Muscle layer of colon (tissue), 2 donors: ENCODE data around the gene ABHD18.
A peak's percentile ranks its signal among the peaks of the same experiment; 100 is the strongest.
"Not testable (repeated sequence)": the region's sequence is repeated elsewhere in the genome, so short reads cannot be mapped to it uniquely, and the experiment has no call there.

Experiments
- H3K27ac ChIP-seq: one replicate; pipeline ENCODE4 v1.7.0; 2013; ENCODE audit warnings: low read depth, mild to moderate bottlenecking, low read length, moderate library complexity
- H3K27me3 ChIP-seq, 2 donors: one replicate each; pipeline ENCODE4 v1.7.0; 2013; ENCODE audit warnings: low read length in 2 of 2, mild to moderate bottlenecking in 2 of 2; ENCODE audit not compliant: insufficient read depth in 2 of 2, control insufficient read depth in 1 of 2
- H3K36me3 ChIP-seq: one replicate; pipeline ENCODE4 v1.7.0; 2013; ENCODE audit warnings: mild to moderate bottlenecking, low read length; ENCODE audit not compliant: insufficient read depth
- H3K4me1 ChIP-seq: one replicate; pipeline ENCODE4 v1.7.0; 2013; ENCODE audit warnings: mild to moderate bottlenecking, low read length; ENCODE audit not compliant: insufficient read depth
- H3K4me3 ChIP-seq, 2 donors: one replicate each; pipeline ENCODE4 v1.7.0; 2013; ENCODE audit warnings: low read length in 2 of 2, low read depth in 1 of 2, mild to moderate bottlenecking in 1 of 2, moderate library complexity in 1 of 2
- H3K9ac ChIP-seq: one replicate; pipeline ENCODE4 v1.7.0; 2013; ENCODE audit warnings: low read length
- H3K9me3 ChIP-seq: one replicate; pipeline ENCODE4 v1.7.0; 2013; ENCODE audit warnings: mild to moderate bottlenecking, low read length
- donor health status: abdominal sarcoma.
- donor health status: Adenocarcinoma of cecum.

The ABHD18 gene

DNA sequence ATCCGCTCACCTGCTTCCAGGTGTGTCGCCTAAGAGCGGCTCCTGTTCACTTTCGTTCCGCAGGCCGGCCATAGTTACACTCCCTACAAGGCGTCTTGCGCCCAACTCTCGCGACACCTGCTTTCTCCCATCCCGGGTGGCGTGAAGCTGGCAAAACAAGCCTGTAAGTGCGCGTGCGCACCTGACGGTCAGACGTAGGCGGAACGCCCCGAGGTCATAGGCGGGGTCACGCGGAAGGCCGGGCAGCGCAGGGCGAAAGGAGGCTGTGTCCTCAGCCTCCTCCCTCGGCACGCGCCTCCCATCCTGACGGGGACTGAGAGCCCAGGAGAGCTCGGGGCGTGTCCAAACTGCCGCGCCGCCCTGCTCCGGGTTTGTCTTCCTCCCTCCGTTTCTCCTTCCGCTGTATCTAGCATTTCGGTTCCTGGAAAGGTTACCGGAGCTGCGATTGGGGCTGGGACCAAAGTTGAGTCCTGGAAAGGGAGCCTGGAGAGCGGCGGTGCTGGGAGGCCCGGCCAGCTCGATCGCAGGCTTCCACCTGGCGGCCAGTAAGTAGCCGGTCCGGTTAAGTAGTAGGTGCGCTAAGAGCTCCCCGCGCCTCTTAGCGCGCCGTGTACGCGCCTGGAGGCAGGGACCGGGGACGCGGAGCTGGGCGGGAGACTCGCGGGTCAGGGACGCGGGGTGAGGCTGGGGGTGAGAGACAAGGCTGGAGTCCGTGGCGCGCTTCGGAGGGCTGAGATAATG lies at the start of gene ABHD18, which contains the start of gene MFSD8:
ABHD18 (plus strand) TSS at position 345 of the 741 bp plus-strand sequence. CDS start 17,550 bp downstream, outside the sequence.
MFSD8 (minus strand) TSS at position 112 of the 741 bp plus-strand sequence; CDS start at position 72, 40 bp downstream.
- Histone ChIP-seq H3K27ac (peak within 1 kb of the TSS; percentile 93), H3K27me3 (no peaks in the 10 kb centered on the region), H3K4me3 (peak within 1 kb of the TSS; percentile 95 to 98), H3K4me1 (peaks cover 5% of the 10 kb centered on the region), H3K9me3 (no peaks in the 10 kb centered on the region), H3K9ac (peak within 1 kb of the TSS; percentile 39), H3K36me3 (no peaks in the 10 kb centered on the region)

DNA sequence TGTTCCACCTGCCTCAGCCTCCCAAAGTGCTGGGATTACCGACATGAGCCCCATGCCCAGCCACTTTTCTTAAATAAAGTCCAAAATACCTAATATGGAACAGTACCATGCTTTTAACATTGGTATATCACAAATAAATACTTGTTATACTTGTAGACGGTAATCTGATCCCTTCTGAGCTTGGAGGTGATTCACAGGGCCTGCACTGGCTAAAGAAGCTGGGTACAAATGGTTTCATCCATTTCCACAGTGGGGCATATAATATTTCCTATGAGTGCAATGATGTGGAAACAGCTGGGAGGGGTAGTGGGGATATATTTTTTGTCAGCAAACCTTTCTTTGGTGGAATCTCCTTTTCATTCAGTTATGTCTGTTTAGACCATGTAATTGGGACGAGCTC lies 48.7 kb upstream of the ABHD18 start:
- Histone ChIP-seq H3K4me1 (no peaks in the 10 kb centered on the region), H3K36me3 (peaks cover 30% of the 10 kb centered on the region), H3K4me3 (no peak overlapping the region), H3K9ac (no peak overlapping the region), H3K27ac (no peak overlapping the region), H3K9me3 (no peaks in the 10 kb centered on the region), H3K27me3 (no peaks in the 10 kb centered on the region)

DNA sequence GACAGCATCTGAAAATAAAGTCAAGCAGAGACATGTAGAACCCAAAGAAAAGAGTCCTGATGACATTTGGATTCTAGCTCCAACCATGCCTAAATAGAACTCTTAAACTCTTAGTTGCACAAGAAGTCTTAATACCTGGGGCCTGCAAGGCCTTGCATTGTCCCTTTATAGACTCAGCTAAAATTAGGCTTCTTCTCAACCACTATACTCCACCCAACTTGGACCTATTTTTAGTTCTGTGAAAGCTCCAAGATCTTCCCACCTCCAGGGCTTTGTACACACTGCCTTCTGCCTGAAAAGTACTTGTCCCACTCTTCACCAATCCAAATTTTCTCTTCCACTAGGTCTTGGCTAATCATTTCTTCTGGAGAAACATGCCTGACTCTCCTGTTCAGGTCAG lies 48.1 kb upstream of the ABHD18 start:
- no peaks in the 10 kb centered on the region for H3K9me3 ChIP-seq
- no peak overlapping the region for H3K4me3 ChIP-seq
- no peak overlapping the region for H3K27ac ChIP-seq
- peaks cover 32% of the 10 kb centered on the region for H3K36me3 ChIP-seq
- H3K9ac ChIP-seq, result no peak overlapping the region
- H3K27me3 ChIP-seq, result no peaks in the 10 kb centered on the region
- H3K4me1 ChIP-seq, result no peaks in the 10 kb centered on the region

DNA sequence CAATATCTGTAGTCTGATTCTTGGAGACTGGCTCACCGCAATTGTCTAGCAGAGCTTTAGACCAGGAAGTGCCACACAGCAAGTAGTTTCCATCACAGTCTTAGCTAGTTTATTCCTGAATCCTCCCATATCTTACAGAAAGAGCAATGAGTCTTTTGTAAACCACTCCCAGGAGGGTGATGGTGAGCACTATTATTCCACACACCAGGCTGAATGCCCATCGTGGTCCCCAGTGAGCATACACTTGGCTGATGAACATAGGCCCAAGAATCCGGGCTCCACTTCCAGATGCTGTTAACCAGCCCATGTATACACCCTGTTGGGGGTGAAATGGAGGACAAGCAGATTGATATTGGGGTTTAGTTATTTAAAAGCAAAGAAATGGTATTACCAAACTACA lies 44.7 kb upstream of the ABHD18 start:
- Histone ChIP-seq H3K9ac (no peak overlapping the region), H3K27ac (no peak overlapping the region), H3K4me3 (no peak overlapping the region), H3K4me1 (no peaks in the 10 kb centered on the region), H3K36me3 (peaks cover 32% of the 10 kb centered on the region), H3K27me3 (no peaks in the 10 kb centered on the region), H3K9me3 (no peaks in the 10 kb centered on the region)

DNA sequence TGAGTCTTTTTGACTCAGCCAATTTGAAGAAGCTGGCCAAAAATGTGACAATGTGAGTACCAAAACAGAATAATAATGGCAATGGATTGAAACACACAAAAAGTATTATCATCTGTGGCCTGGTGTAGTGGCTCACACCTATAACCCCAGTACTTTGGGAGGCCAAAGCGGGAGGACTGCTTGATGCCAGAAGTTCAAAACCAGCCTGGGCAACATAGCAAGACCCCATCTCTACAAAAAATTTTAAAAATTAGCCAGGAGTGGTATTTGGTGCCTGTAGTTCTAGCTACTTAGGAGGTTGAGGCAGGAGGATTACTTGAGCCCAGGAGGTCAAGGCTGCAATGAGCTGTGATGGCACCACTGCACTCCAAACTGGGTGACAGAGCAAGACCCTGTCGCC lies 43.0 kb upstream of the ABHD18 start:
- Histone ChIP-seq H3K27me3 (no peaks in the 10 kb centered on the region), H3K4me1 (no peaks in the 10 kb centered on the region), H3K27ac (no peak overlapping the region), H3K4me3 (no peak overlapping the region), H3K9me3 (no peaks in the 10 kb centered on the region), H3K9ac (no peak overlapping the region), H3K36me3 (peaks cover 32% of the 10 kb centered on the region)

DNA sequence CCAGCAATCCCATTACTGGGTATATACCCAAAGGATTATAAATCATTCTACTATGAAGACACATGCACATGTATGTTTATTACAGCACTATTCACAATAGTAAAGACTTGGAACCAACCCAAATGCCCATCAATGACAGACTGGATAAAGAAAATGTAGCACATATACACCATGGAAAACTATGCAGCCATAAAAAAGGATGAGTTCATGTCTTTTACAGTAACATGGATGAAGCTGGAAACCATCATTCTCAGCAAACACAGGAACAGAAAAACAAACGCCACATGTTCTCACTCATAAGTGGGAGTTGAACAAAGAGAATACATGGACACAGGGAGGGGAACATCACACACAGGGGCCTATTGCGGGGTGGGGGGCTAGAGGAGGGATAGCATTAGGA lies 39.5 kb upstream of the ABHD18 start:
- not testable (repeated sequence) for H3K9me3 ChIP-seq, H3K4me3 ChIP-seq, H3K4me1 ChIP-seq, H3K27me3 ChIP-seq, H3K36me3 ChIP-seq, H3K9ac ChIP-seq, H3K27ac ChIP-seq

DNA sequence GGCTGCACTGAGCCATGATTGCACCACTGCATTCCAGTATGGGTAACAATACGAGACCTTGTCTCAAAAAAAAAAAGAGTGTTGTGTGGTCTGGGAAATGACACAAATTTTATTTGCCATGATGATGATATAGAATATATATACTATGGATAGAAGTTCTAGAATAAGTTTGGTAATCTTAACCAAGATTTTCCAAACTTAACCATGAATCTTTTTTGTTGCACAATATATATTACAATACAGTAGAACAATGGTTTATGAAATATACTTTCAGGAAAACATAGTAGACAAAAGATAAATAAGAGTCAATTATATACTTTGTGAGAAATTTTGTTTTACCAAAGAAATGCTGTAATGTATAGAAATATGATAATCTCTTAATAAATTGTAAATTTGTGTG lies 35.0 kb upstream of the ABHD18 start:
- H3K4me3 ChIP-seq, result no peak overlapping the region
- no peaks in the 10 kb centered on the region for H3K27me3 ChIP-seq
- no peaks in the 10 kb centered on the region for H3K9me3 ChIP-seq
- H3K4me1 ChIP-seq, result no peaks in the 10 kb centered on the region
- no peaks in the 10 kb centered on the region for H3K36me3 ChIP-seq
- no peak overlapping the region for H3K27ac ChIP-seq
- H3K9ac ChIP-seq, result no peak overlapping the region

DNA sequence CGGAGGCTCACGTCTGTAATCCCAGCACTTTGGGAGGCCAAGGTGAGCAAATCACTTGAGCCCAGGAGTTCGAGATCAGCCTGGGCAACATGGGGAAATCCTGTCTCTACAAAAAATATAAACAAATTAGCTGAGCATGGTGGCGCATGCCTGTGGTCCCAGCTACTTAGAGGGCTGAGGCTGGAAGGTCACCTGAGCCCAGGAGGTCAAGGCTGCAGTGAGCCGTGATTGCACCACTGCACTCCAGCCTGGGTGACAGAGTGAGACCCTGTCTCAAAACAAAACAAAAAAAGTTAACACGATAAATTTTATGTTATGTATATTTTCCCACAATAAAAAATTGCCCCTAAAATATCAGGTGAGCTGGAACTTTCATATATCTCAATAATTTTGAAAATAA lies 33.4 kb upstream of the ABHD18 start:
- not testable (repeated sequence) for H3K36me3 ChIP-seq, H3K27me3 ChIP-seq, H3K27ac ChIP-seq, H3K9ac ChIP-seq, H3K4me1 ChIP-seq, H3K4me3 ChIP-seq, H3K9me3 ChIP-seq

DNA sequence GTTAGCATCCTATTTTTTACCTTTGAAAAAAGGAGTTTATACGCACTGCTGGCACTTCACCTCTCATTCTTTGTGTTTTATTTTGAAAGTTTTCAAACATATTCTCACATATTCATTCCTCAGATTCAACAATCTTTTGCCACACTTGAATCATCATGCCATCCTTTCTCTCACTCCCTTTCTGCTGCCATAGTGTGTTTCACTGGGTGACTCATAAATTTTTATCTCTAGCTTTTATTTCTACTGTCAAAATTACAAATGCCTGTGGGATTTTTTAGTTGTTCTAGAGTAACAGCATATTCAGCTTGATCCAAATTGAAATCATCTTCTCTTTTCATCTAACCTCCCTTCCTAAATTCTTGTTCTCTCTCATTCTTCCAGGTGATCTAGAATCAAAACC lies 28.2 kb upstream of the ABHD18 start:
- Histone ChIP-seq H3K36me3 (peaks cover 8% of the 10 kb centered on the region), H3K27me3 (no peaks in the 10 kb centered on the region), H3K9ac (no peak overlapping the region), H3K4me3 (no peak overlapping the region), H3K27ac (no peak overlapping the region), H3K9me3 (no peaks in the 10 kb centered on the region), H3K4me1 (no peaks in the 10 kb centered on the region)

DNA sequence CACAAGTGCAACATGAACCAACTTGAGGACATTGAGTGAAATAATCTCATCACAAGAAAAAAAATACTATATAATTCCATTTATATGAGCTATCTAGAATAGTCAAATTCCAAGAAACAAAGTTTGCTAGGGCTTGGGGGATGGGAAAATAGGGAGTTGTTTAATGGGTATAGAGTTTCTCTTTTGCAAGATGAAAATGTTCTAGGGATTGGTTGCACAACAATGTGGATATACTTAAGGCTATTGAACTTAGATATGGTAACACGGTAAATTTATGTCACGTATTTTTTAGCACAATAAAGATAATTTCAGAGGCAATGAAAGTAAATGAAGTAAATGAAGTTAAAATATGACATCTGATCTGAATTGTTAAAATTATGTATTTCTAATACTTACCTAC lies 8.1 kb upstream of the ABHD18 start:
- no peaks in the 10 kb centered on the region for H3K4me1 ChIP-seq
- H3K9me3 ChIP-seq, result no peaks in the 10 kb centered on the region
- no peak overlapping the region for H3K27ac ChIP-seq
- H3K9ac ChIP-seq, result no peak overlapping the region
- no peaks in the 10 kb centered on the region for H3K36me3 ChIP-seq
- H3K27me3 ChIP-seq, result no peaks in the 10 kb centered on the region
- H3K4me3 ChIP-seq, result no peak overlapping the region

DNA sequence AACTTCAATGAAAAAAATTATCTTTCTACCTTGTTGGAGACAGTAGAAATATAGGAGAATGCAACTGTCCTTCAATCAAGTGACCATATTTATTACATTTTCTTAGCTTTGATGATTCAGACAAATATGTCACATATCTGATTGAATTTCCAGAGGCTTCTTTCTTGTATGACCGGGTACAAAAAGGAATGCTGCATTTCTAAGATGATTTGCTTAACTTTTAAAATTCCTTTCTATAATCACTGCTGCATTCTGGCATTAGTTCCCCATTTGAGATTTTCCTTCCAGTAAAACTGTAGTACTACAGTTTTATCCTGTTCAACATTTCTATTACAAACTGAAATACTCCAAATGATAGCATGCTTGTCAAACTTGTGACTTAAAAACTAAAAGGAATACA lies 5.4 kb upstream of the ABHD18 start:
- no peak overlapping the region for H3K27ac ChIP-seq
- H3K9me3 ChIP-seq, result no peaks in the 10 kb centered on the region
- H3K9ac ChIP-seq, result no peak overlapping the region
- no peaks in the 10 kb centered on the region for H3K4me1 ChIP-seq
- no peak overlapping the region for H3K4me3 ChIP-seq
- no peaks in the 10 kb centered on the region for H3K36me3 ChIP-seq
- H3K27me3 ChIP-seq, result no peaks in the 10 kb centered on the region
